Ascending aorta (tissue), 2 donors: ENCODE measurements around the gene TMEM9. TPM values are rescaled to one million over a fixed set of nuclear protein-coding genes. Genes with fewer than 3 reads are reported as not detected.

ENCODE experiments used
- DNase-seq, 2 donors: peaks; one replicate each; pipeline ENCODE4 v3.0.0-alpha.2; 2019; ENCODE audit warnings: low spot score in 2 of 2
- H3K27ac ChIP-seq, 2 donors: fragments of 200-600 bp; sonication (generic); one replicate each; pipeline ENCODE4 v1.5.1; 2016 to 2017; ENCODE audit warnings: mild to moderate bottlenecking in 1 of 2
- H3K27me3 ChIP-seq: fragments of 200-600 bp; sonication (generic); one replicate; pipeline ENCODE4 v1.5.1; 2017
- H3K36me3 ChIP-seq, 2 donors: fragments of 200-600 bp; sonication (generic); one replicate each; pipeline ENCODE4 v1.5.1; 2016
- H3K4me1 ChIP-seq, 2 donors: fragments of 200-600 bp; sonication (generic); one replicate each; pipeline ENCODE4 v1.5.1; 2016 to 2017; ENCODE audit warnings: mild to moderate bottlenecking in 1 of 2
- H3K4me3 ChIP-seq, 2 donors: fragments of 200-600 bp; sonication (generic); one replicate each; pipeline ENCODE4 v1.5.1; 2016 to 2017; ENCODE audit warnings: mild to moderate bottlenecking in 1 of 2
- H3K9me3 ChIP-seq, 2 donors: fragments of 200-600 bp; sonication (generic); one replicate each; pipeline ENCODE4 v1.5.1; 2016
- CTCF ChIP-seq, 3 experiments: fragments of 200-600 bp in 2 of 3; fragments of 450-650 bp in 1 of 3; sonication (generic) in 2 of 3; IDR thresholded peaks; one replicate each; pipeline ENCODE4 v1.5.1; 2016 to 2019; ENCODE audit warnings: antibody characterized with exemption in 3 of 3, mild to moderate bottlenecking in 1 of 3, moderate library complexity in 1 of 3
- intact Hi-C: fragments of 100-400 bp; cut with DNase I; formaldehyde crosslinking; loops from one replicate; pipeline ENCODE4 v1.15.1; 2023
- total RNA-seq: library from RNA; depleted of rRNA; stranded (reverse); fragments of >200 nt; gene quantifications from one replicate; pipeline ENCODE4 v1.1.0, GENCODE V29; 2016

The TMEM9 gene
- total RNA-seq, 1 donor from 2014 or later = 45.8 TPM

GRCh38 chr1:201144701-201145100, 9.6 kb downstream of the TMEM9 start:
- Histone ChIP-seq H3K27ac (no peak overlapping the region), H3K36me3 (peaks cover 67 to 89% of the 10 kb centered on the region in 2 donors), H3K4me1 (no peaks in the 10 kb centered on the region), H3K9me3 (no peaks in the 10 kb centered on the region), H3K4me3 (no peak overlapping the region), H3K27me3 (no peaks in the 10 kb centered on the region)
- no peak for DNase-seq
- intact Hi-C loops = no loop called here
- TF ChIP-seq CTCF (IDR thresholded peaks at IDR 0.05) = no peak

GRCh38 chr1:201143726-201144635, 10.3 kb downstream of the TMEM9 start:
- TF ChIP-seq CTCF (IDR thresholded peaks at IDR 0.05) = no peak
- Histone ChIP-seq H3K4me1 (no peaks in the 10 kb centered on the region), H3K36me3 (peaks cover 67 to 84% of the 10 kb centered on the region in 2 donors), H3K27ac (no peak overlapping the region), H3K27me3 (no peaks in the 10 kb centered on the region), H3K4me3 (no peak overlapping the region), H3K9me3 (no peaks in the 10 kb centered on the region)
- intact Hi-C loops = no loop called here
- no peak for DNase-seq

- Histone ChIP-seq H3K4me1 (peaks cover 0 to 2% of the 10 kb centered on the region in 2 donors), H3K4me3 (no peak overlapping the region), H3K27me3 (no peaks in the 10 kb centered on the region), H3K27ac (no peak overlapping the region), H3K9me3 (no peaks in the 10 kb centered on the region), H3K36me3 (peaks cover 67 to 75% of the 10 kb centered on the region in 2 donors)
- intact Hi-C loops = no loop called here
- TF ChIP-seq CTCF (IDR thresholded peaks at IDR 0.05) = no peak
- no peak for DNase-seq
Measured at GRCh38 chr1:201142849-201143725, 11.2 kb downstream of the TMEM9 start.

DNA sequence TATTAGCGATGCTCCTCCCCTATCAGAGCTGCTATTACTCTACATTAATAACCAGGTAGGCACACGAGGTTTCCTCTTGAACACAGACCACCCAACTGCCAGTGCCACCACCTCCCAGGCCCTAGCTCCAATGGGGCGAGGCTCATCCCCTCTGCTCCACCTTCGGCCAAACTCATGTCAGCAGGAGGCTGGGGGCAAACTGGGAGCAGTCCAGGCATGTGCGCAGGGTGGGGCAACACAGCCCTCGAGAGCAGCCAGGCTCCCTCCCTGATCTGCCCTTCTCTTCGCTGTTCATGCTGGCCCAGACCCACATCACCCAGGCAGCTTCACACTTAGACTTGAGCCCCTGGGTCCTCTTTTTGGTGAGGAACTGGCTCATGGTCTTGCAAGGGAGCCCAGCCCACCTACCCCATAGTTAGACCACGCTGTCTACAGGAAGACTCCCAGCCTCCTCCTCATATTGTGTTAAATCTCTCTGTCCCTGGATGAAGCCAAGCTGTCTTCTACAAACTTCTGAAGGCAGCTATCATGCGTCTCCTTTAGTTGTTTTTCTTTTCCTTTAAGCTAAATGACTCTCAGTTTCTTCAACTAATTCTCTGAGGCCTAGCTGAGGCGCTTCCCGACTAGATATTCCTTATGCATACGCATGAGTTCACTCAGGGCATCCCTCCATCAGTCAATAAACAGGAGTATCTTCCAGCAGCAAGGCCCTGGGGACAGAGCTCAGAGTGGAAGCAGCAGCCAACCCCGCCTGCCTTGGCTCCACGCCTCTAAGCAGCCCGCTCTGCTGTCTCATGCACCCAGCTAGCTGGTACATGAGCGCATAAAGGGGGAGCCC, 12.0 kb downstream of the TMEM9 start:
- peaks cover 0 to 8% of the 10 kb centered on the region in 2 donors for H3K4me1 ChIP-seq
- intact Hi-C loops = no loop called here
- peaks cover 61 to 66% of the 10 kb centered on the region in 2 donors for H3K36me3 ChIP-seq
- no peaks in the 10 kb centered on the region for H3K27me3 ChIP-seq
- H3K27ac ChIP-seq = peak overlapping the region in 1 of 2 donors; percentile 12
- DNase-seq = no peak
- no peak overlapping the region for H3K4me3 ChIP-seq
- TF ChIP-seq CTCF (IDR thresholded peaks at IDR 0.05) = no peak
- H3K9me3 ChIP-seq = no peaks in the 10 kb centered on the region

DNA sequence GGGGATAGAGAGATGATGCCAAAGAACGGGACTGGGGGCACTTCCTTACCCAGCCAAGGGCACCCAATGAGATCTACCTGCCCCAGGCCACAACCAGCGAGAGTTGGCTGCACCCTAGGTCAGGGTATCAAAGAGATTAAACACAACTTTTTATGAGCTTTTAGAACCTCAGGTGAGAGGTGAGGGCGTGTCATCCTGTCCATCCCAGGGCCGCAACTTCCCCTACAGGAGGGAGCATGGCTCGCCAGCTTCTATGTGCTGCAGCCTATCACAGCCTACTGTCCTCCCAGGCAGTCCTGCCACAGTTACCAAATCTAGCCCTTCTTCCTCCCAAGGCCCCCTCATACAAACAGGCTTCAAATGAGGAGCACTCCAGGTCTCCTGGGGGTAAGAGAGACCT, 12.9 kb downstream of the TMEM9 start:
- no peak for DNase-seq
- Histone ChIP-seq H3K27me3 (no peaks in the 10 kb centered on the region), H3K9me3 (no peaks in the 10 kb centered on the region), H3K4me3 (no peak overlapping the region), H3K27ac (no peak overlapping the region), H3K36me3 (peaks cover 53 to 58% of the 10 kb centered on the region in 2 donors), H3K4me1 (peaks cover 0 to 13% of the 10 kb centered on the region in 2 donors)
- TF ChIP-seq CTCF (IDR thresholded peaks at IDR 0.05) = no peak
- intact Hi-C loops = no loop called here
